ENCODE measurements around the gene ARL13B.

GRCh38 chr3:93992207-93992606 is 12.3 kb downstream of the ARL13B start:
- no peak for TF ChIP-seq EP300 (IDR thresholded peaks at IDR 0.05; ENCODE audit: borderline replicate concordance in 1 of 2, low read depth in 1 of 2, low read length in 1 of 2)
- TF ChIP-seq CTCF (IDR thresholded peaks at IDR 0.05): no peak
- TF ChIP-seq FOSL2 (IDR thresholded peaks at IDR 0.05; ENCODE audit: borderline replicate concordance, low read depth): no peak
- TF ChIP-seq FOXJ3 (CRISPR knock-in tag; IDR thresholded peaks at IDR 0.05): no peak
- no peak for TF ChIP-seq RFX5 (IDR thresholded peaks at IDR 0.05; ENCODE audit: low read length)
- TF ChIP-seq EZH2phosphoT487 (IDR thresholded peaks at IDR 0.05; ENCODE audit: borderline replicate concordance, low read depth): no peak
- TF ChIP-seq YY1 (IDR thresholded peaks at IDR 0.05; ENCODE audit: low read depth): no peak
- TF ChIP-seq RAD21 (IDR thresholded peaks at IDR 0.05; ENCODE audit: low read length): no peak
- no peak for TF ChIP-seq PBX3 (IDR thresholded peaks at IDR 0.05)
- TF ChIP-seq FOXM1 (IDR thresholded peaks at IDR 0.05; ENCODE audit: low read depth): no peak
- TF ChIP-seq USF1 (IDR thresholded peaks at IDR 0.05; ENCODE audit: borderline replicate concordance, low read depth): no peak
- TF ChIP-seq POLR2AphosphoS5 (IDR thresholded peaks at IDR 0.05; ENCODE audit: low read depth, low read length): no peak
- no peak for TF ChIP-seq USF2 (IDR thresholded peaks at IDR 0.05; ENCODE audit: borderline replicate concordance, low read depth, low read length)

All from SK-N-SH (cell line).